GM18526 (cell line): Measurements from ENCODE around the gene TIPARP.

ENCODE experiments used
- POLR2A ChIP-seq: IDR thresholded peaks from 3 replicates; pipeline ENCODE4 v1.6.1; 2011; ENCODE audit not compliant: insufficient read length; ENCODE audit errors: extremely low read depth

TIPARP gene

DNA sequence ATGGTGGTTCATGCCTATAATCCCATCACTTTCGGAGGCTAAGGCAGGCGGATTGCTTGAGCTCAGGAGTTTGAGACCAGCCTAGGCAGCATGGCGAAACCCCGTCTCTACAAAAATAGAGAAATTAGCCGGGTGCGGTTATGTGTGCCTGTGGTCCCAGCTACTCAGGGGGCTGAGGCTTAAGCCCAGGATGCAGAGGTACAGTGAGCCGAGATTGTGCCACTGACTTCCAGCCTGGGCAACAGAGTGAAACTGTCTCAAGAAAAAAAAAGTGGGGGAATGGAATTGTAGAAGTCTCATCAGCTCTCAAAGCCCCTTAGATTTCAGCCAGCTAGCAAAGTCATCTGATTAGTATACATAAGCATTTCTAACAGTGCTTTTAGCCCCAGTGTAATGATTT, 33.2 kb downstream of the TIPARP start:
- TF ChIP-seq POLR2A = no peak

- no peak for TF ChIP-seq POLR2A
These were observed 36.0 kb downstream of the TIPARP start for GRCh38 chr3:156710429-156710828.

- TF ChIP-seq POLR2A = no peak
These were observed 36.7 kb downstream of the TIPARP start for GRCh38 chr3:156711113-156711512.

DNA sequence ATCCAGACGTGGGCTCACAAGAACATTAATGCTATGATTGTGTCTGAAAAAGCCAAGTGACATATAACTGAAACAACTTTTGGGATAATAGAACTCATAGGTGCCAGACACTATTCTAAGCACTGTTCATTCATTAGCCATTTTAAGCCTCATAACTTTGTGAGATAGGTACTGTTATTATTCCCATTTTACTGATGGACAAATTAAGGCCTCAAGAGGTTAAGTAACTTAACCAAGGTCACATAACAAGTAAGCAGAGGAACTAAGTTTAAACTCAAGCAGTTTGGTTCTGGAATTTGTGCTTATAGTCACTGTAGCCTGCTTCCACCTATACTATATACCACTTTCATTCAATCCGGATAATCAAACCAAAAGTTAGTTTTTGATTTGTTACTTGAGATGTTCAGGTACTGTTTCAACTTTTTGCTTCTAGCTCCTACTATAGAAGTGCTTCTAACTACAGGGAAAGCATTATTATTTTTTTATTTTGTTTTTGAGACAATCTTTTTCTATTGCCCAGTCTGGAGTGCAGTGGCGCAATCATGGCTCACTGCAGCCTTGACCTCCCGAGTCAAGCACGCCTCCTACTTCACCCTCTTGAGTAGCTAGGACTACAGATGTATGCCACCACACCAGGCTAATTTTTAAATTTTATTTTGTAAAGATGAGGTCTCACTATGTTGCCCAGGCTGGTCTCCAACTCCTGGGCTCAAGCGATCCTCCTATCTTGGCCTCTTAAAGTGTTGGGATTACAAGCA, 41.9 kb downstream of the TIPARP start:
- TF ChIP-seq POLR2A = no peak

- no peak for TF ChIP-seq POLR2A
These were observed 44.4 kb downstream of the TIPARP start for GRCh38 chr3:156718622-156719306.

DNA sequence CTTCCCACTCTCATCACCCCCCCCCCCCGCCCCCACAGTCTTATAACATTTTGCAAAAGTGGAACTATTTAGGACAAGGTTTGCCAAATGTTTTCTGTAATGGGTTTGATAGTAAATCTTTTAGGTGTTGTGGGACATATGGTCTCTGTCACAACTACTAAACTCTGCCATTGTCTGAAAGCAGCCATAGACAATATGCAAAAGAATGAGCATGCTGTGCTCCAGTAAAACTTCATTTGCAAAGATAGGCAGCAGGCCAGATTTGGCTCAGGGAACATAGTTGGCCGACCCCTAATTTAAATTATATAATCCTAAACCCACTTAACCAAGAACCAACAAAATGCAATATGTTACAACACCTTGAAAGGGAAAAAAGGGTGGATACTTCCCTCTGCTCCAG, 46.4 kb downstream of the TIPARP start:
- TF ChIP-seq POLR2A = no peak

GRCh38 chr3:156721687-156722618, 47.6 kb downstream of the TIPARP start:
- no peak for TF ChIP-seq POLR2A

GRCh38 chr3:156723182-156723619, 48.8 kb downstream of the TIPARP start:
- no peak for TF ChIP-seq POLR2A

- no peak for TF ChIP-seq POLR2A
These were observed 51.3 kb downstream of the TIPARP start for GRCh38 chr3:156725682-156726081.

DNA sequence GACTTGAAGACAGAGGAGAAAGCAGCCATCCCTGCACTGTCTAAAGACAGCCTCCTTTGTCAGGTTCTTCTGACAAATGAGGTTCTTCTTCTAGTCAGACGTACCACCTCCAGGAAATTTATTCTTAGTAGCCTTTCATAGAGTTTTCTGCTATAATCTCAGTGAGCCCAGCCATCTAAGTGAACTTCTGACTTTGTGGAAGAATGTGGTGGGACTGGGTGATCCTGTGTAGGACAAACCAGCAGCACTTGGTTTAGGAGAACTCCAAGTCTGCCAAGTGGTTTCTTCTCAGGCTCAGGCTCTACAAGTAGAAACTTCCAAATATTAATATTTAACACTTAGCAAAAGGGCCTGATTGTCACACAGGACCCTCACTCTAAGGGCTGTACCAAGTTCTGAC, 52.1 kb downstream of the TIPARP start:
- no peak for TF ChIP-seq POLR2A

- TF ChIP-seq POLR2A = no peak
These were observed 53.3 kb downstream of the TIPARP start for GRCh38 chr3:156727519-156728205.

GRCh38 chr3:156728267-156728985, 54.0 kb downstream of the TIPARP start:
- no peak for TF ChIP-seq POLR2A

DNA sequence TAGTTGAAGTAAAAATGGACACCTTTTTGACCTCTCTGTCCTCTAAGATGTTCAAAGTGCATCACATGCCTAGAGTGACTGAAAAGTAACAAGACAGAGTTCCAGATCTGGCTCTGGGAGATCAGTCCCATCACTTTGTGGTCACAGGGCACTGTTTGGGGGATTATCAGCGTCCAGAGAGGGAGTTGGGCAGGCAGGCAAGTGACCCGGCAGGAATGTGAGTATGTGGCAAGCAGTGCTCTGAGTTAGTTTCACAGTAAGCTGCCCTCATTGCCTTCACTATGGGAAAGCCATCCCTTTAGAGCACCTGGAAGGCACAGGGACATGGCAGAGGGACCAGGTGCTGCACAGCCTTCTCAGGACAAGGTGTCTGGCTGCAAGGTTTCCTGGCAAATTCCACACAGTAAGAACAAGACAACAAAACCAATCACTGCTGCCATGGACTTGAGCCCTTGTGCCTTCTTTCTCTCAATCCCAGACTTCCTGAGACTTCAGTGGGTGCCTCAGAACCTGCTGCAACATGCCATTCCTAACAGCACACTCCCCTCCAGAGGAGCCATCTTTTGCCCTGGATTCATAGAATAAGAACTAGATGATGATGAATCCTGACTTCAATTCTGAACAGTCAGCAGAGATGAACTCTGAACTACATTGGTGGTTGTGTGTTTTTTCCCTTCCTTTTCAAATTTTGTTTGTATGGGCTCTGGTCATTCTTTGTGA, 55.2 kb downstream of the TIPARP start:
- no peak for TF ChIP-seq POLR2A

GRCh38 chr3:156731813-156732212, 57.4 kb downstream of the TIPARP start:
- no peak for TF ChIP-seq POLR2A
